ENCODE measurements around the gene RANBP2. TPM values are rescaled to one million over a fixed set of nuclear protein-coding genes. Genes with fewer than 3 reads are reported as not detected.

The RANBP2 gene
- total RNA-seq, result 64.1 and 97.5 TPM in 2 replicates

DNA sequence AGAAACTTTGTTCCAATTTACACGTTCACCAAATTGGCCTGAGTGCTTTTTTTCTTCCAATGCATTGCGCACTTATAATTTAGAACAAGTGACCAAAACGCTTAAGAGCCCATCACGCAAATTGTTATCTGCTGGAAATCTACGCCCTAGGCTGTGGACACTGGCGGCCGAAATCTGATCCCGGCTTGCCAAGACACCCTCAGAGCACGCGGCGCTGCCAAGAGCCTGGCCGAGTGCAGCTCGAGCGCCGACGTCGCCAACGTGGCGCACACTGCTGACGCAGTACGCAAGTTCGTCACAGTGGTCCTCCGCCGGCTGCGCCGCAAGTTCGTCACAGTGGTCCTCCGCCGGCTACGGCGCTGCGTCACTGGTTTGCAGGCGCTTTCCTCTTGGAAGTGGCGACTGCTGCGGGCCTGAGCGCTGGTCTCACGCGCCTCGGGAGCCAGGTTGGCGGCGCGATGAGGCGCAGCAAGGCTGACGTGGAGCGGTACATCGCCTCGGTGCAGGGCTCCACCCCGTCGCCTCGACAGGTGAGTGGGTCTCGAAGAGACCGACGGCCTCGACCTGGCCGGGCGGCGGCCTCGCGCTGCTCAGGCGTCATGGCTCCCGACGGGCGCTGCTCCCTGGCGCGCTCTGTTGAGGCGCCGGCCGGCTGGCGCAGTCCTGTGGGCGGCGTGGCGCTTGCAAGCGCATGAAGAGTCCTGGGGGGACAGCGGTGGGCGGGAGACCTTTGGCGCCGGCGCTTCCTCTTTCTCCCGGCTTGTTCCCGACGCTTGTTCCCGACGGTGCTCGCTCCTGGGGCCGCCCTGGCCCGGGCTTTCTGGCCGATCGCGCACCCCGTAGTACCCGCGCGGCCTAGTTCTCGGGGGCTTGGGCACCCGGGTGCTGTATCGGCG, at the start of gene RANBP2:
Gene RANBP2, plus strand, starts transcription at position 334 of the 896 bp plus-strand sequence. Its CDS starts 125 bp downstream, at position 459.

DNA sequence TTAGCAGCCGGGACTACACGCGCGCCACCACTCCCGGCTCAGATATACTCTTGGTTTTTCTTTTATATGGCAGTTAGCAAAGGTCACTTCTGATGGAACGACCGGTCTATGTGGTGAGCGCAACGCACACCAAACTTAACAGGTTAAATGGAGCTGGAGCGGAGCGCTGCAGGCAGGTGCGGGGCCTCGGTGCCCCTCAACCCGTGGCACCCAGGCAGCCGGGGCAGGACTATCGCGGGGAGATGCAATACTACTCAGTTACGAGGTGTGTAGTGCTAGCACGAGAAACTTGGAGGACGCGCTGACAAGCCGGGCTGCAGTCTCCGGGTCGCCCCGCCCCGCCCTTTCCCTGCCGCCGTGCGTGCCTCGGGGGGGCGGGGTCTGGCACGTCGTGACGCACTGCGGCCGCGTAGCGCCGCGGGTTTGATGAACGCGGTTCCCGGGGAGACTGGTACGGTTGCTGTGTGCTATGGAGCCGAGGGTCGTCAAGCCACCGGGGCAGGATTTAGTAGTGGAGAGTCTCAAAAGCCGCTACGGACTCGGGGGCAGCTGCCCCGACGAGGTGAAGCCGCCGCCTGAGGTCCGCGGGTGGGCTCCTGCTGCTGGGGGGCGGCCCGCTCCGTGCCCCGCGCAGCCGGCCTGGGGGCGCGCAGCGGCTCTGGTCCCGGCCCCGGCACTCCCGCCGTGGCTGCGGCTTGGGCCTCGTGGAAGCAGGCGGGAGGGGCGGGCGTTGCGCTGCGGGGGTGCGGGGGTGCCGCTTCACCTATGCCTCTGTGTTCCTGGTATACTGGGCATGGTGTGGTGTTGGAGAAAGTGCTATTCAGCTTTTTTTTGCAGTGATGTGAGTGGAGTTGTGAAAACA, 67.3 kb downstream of the RANBP2 start, which contains the start of gene CCDC138:
Gene CCDC138, plus strand, starts transcription at position 418 of the 862 bp plus-strand sequence. Its CDS starts 52 bp downstream, at position 470.

Small RNA genes within 50 kb of the gene (small RNA-seq; reads per million reads assigned to genes)
- not detected for gene AC010095.1 (ENCODE audit: low replicate concordance)

Other genes starting within 250 kb of the RANBP2 start
- 148 and 258 TPM in 2 replicates for gene LIMS1, start 185.0 kb upstream of the RANBP2 start, total RNA-seq
- gene CCDC138, start 67.3 kb downstream of the RANBP2 start, total RNA-seq, result 3.3 and 6.6 TPM in 2 replicates